Motor neuron (in vitro differentiated cells): ENCODE measurements around the gene GPRC5D. TPM values are rescaled to one million over a fixed set of nuclear protein-coding genes. Genes with fewer than 3 reads are reported as not detected.

Source experiments
- ATAC-seq, 8 experiments: fragments of 200-7000 bp; cut with Tn5 transposase; replicated peaks in 6 of 8; 2 replicates each; pipeline ENCODE4 v1.8.0; 2021; ENCODE audit warnings: mild to moderate bottlenecking in 8 of 8, moderate library complexity in 8 of 8
- H3K27ac ChIP-seq, 2 donors: fragments of 250-450 bp; sonication (Bioruptor Pico); 2 replicates each; pipeline ENCODE4 v1.9.0; 2021; ENCODE audit warnings: antibody characterized with exemption in 2 of 2, mild to moderate bottlenecking in 2 of 2, moderate library complexity in 1 of 2
- H3K4me1 ChIP-seq, 2 donors: fragments of 250-450 bp; sonication (Bioruptor Pico); replicated peaks in 1 of 2; 2 replicates each; pipeline ENCODE4 v1.6.1; 2021; ENCODE audit warnings: antibody characterized with exemption in 2 of 2, mild to moderate bottlenecking in 2 of 2, moderate library complexity in 1 of 2
- H3K4me3 ChIP-seq, 5 donors: fragments of 250-450 bp; sonication (Bioruptor Pico); 2 replicates each; pipeline ENCODE4 v1.9.0; 2021; ENCODE audit warnings: antibody characterized with exemption in 5 of 5, mild to moderate bottlenecking in 5 of 5, moderate library complexity in 4 of 5
- WGBS, 10 experiments: fragments of 450-650 bp; shearing (Covaris generic); methylation state at CpG; one replicate each; pipeline ENCODE4 v1.0.0; 2022; 5-methylcytosine and 5-hydroxymethylcytosine counted together
- in situ Hi-C, 9 experiments: fragments of 400-800 bp; cut with MboI; loops; one replicate each; pipeline ENCODE4 v1.15.0; 2021; ENCODE audit warnings: low sequenced_read_pairs in 9 of 9, low pct_unique_long_range_greater_than_20kb in 2 of 9; ENCODE audit not compliant: unreplicated experiment in 9 of 9
- total RNA-seq, 8 experiments: library from RNA; unstranded; fragments of 300-600 nt; gene quantifications; 2 replicates each; pipeline versions ENCODE4 v1.2.3 to v1.2.4, GENCODE V29; 2022

Gene GPRC5D
- total RNA-seq, 8 experiments from 2014 or later = 0.66 to 4.7 (median 0.88) TPM; not detected in 3

DNA sequence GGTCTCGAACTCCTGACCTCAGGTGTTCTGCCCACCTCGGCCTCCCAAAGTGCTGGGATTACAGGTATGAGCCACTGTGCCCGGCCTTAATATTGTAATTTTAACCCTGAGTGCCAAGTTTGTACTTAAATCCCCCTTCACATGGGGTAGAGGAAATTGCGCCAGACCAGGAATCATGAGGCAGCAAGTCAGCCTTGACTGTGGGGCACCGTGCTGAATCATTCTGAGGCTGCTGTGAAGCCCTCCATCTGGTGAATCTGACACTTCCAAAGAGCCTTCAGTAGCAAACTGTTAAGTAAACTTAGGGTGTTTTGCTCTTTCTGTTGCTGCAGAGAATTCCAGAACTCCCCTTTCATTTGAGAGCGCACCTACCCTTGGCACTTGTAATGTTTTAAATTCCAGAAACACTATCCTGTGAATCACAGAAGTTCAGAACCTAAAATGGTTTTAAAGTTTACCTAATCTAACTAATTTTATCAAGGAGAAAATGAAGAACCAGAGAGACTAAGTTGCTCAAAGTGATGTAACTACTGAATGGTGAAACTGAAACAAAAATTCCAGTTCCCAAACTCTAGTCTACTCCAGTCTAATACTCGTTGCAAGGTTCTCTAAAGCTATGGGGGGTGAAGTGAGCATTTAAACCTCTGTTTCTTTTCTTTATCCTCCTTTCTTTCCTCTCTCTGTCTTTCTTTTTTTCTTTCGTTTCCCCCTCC, 40.6 kb upstream of the GPRC5D start:
- Histone ChIP-seq H3K27ac (no peak overlapping the region), H3K4me3 (no peak overlapping the region), H3K4me1 (peaks cover 13 to 19% of the 10 kb centered on the region in 2 donors)
- in situ Hi-C loops = no loop called here
- ATAC-seq = peak in 3 of 8 experiments; percentile 55 to 83 (median 78)
- 44 to 91% (median 76%) methylated on average over 2 to 7 of the region's 8 CpGs; no CpG with 5 or more reads in 1 of the 10 experiments for WGBS, 10 experiments

DNA sequence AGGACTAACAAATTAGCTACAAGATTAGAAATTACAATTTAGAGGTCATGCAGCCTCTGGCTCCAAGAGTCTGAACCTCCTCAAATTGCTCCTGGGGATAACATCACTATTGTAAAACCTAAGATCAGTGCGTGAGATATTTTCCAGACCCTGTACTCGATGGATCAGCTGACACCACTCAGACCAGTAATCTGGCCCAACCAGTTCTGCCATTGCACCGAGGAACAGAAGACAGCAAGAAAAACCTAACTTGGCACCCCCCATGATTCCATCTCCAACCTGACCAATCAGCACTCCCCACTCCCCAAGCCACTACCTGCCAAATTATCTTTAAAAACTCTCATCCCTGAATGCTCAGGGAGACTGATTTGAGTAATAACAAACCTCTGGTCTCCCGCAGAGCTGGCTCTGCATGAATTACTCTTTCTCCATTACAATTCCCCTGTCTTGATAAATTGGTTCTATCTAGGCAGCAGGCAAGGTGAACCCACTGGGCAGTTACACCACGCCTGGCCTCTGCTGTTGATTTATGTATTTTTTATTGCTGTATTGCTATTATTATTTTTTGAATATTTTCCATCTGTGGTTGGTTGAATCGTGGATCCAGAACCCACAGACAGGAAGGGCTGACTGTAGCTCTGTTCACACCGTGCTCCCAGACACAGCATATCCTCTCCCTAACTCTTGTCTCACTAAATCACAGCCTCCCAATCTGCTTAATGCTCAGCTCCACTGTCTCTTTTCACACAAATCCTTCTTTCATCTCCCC, 38.9 kb upstream of the GPRC5D start:
- in situ Hi-C loops = no loop called here
- peak in 5 of 8 experiments; percentile 76 to 94 (median 92) for ATAC-seq
- WGBS, 10 experiments = 20 to 89% (median 57%) methylated on average over 1 to 7 of the region's 7 CpGs; no CpG with 5 or more reads in 1 of the 10 experiments
- H3K27ac ChIP-seq = no peak overlapping the region
- H3K4me1 ChIP-seq = peaks cover 13 to 19% of the 10 kb centered on the region in 2 donors
- H3K4me3 ChIP-seq = no peak overlapping the region

DNA sequence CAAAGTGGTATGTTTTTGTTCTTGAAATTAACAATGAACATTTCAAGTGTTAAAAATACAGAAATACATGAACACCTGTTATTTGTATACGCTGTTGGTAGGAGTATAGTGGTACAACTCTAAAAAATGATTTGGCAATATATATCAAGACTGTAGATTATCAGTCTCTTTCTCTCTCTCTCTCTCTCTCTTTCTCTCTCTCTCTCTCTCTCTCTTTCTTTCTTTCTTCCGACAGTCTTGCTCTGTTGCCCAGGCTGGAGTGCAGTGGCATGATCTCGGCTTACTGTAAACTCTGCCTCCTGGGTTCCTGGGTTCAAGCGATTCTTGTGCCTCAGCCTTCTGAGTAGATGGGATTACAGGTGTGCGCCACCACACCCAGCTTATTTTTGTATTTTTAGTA, 35.5 kb upstream of the GPRC5D start:
- in situ Hi-C loops = loop anchor here in 1 of 9 experiments (10.0 kb wide), 1 partner anchor 73 kb away; no protein-coding TSS in a partner anchor
- Histone ChIP-seq H3K4me1 (peaks cover 13 to 19% of the 10 kb centered on the region in 2 donors), H3K4me3 (no peak overlapping the region), H3K27ac (no peak overlapping the region)
- ATAC-seq = no peak
- WGBS, 10 experiments = 50 to 100% (median 100%) methylated on average over 1 to 4 of the region's 5 CpGs; no CpG with 5 or more reads in 1 of the 10 experiments

DNA sequence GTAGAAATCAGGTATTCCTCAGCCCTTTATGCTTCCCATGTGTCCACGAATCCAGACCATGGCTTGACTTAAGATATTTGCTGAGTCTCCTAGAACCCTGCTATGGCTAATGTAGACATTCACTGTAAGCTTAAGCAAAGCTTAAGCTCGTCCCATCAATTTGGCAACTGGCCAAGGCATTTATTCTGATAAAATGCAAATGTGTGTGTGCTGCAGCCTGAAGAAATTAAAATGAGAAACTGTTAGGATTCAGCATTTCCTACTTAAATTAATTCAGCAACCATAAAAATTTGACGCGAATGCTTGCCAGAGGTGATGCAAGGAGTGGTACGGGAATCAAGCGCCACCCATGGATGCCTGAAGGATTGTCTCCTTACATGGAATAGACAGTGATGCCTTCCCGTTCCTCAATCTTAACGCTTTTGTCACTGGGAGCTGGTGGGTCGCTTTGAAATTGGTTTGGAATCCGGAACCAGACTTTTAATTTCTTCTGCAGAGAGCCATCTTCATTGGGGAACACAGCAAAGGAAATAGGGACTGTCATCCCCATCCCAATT, 34.9 kb upstream of the GPRC5D start:
- WGBS, 10 experiments = 21 to 100% (median 84%) methylated on average over 1 to 9 of the region's 10 CpGs
- H3K27ac ChIP-seq = no peak overlapping the region
- H3K4me3 ChIP-seq = no peak overlapping the region
- peaks cover 13 to 19% of the 10 kb centered on the region in 2 donors for H3K4me1 ChIP-seq
- ATAC-seq = peak in 2 of 8 experiments; percentile 13 to 65
- in situ Hi-C loops = loop anchor here in 1 of 9 experiments (10.0 kb wide), 1 partner anchor 72 kb away; no protein-coding TSS in a partner anchor

DNA sequence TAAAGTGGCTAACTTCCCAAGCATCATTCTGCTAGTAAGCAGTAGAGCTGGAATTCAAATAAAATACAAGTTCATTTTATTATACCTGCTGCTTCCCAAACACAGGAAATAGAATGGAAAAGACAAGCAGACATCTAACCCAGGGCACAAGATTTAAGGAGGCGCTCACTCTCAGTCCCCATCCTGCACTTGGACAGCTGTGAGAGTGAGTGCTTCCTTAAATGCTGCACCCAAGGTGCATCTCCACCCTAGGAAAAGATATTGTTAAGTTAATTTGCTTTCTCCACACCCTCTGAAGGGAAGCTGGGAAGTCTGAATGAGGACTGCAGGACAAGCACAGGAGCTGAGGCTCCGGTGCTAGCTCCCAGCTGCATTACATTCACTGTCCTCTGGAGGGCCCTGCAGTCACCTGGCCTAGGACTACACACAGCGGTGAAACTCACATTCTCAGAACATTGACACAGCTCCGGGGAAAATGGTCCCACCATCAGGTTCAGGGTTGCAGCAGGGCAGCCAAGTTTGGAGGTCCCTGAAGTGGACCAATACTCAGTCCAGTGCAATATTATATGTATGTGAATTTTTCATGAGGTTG, 33.9 kb upstream of the GPRC5D start:
- peak in 6 of 8 experiments; percentile 37 to 83 (median 63) for ATAC-seq
- peaks cover 8 to 11% of the 10 kb centered on the region in 2 donors for H3K4me1 ChIP-seq
- in situ Hi-C loops = loop anchor here in 1 of 9 experiments (10.0 kb wide), 1 partner anchor 71 kb away; no protein-coding TSS in a partner anchor
- WGBS, 10 experiments = 29 to 90% (median 75%) methylated on average over 1 to 3 of the region's 4 CpGs; no CpG with 5 or more reads in 6 of the 10 experiments
- no peak overlapping the region for H3K4me3 ChIP-seq
- no peak overlapping the region for H3K27ac ChIP-seq

DNA sequence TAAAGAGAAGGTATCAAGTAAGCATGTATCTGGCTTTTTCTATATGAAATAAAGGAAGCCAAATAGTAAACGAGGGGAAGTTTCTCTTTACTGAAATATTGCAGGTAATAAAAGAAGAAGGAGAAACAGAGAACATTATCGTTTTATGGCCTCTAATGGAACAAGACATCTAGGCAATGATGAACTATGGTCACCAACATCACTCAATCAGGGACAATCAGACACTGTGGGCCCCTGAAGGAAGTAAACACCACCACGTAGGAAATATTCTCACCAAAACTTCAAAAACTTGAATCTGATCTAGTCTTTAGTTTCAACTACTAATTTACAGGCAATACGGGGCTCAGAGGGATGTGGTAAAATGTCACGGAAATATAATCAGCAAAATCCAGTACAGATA, 32.2 kb upstream of the GPRC5D start:
- H3K4me1 ChIP-seq = peaks cover 10 to 17% of the 10 kb centered on the region in 2 donors
- no peak overlapping the region for H3K4me3 ChIP-seq
- ATAC-seq = no peak
- H3K27ac ChIP-seq = no peak overlapping the region
- in situ Hi-C loops = loop anchor here in 1 of 9 experiments (10.0 kb wide), 1 partner anchor 69 kb away; no protein-coding TSS in a partner anchor
- 76 to 100% (median 91%) methylated on average over 2 to 5 of the region's 5 CpGs for WGBS, 10 experiments

DNA sequence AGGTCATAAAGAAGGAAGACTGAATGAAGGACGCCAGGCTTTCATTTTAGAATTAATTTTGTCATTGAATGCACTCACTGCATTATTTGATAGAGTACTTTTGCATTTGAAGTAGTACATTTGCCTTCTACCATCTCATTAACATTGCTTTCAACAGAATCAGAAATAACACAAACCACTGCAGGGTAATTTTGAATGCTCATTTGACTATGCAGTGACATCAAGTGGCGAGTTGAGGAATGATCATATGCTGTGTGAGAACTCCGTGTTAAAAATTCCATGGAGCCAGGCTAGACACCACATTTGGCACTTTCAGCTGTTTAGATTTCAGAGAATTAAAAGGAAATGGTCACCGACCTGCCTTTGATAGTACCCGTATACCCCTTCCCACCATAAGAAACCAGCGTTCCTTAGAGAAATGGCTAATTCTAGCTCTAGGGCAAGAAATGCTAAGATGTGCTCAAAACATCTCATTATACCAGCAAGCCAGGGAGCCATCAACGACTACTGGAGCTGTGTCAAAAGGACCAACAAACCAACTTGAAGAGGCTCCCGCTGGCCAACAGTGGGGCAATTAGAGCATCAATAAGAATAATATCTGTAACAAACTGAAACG, 31.6 kb upstream of the GPRC5D start:
- WGBS, 10 experiments = 21 to 100% (median 68%) methylated on average over 2 to 9 of the region's 9 CpGs
- ATAC-seq = peak in 7 of 8 experiments; percentile 6 to 65 (median 35)

DNA sequence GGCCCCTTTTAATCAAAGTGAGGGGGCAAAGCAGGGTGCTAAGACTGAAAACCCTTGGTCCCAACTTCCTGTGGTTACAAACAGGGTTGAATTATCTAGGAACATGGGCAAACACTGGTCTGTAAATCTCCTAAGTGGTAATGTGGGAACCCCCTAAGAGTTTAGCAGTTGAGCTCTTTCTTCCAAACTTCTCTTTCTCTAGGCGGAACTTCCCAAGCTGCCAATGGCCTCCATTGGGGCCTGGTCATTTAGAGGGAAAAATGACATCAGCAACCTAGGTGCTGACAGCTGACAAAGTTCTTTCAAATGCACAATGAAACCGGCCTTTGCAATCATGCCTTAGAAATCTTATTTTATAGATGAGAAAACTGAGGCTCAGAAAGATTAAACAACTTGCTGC, 30.4 kb upstream of the GPRC5D start:
- in situ Hi-C loops = loop anchor here in 1 of 9 experiments (10.0 kb wide), 1 partner anchor 68 kb away; no protein-coding TSS in a partner anchor
- whole genome bisulfite sequencing, 10 experiments = 77 to 100% (median 86%) methylated on average over 1 to 2 of the region's 2 CpGs; no CpG with 5 or more reads in 1 of the 10 experiments
- no peak for ATAC-seq
- peaks cover 10 to 20% of the 10 kb centered on the region in 2 donors for H3K4me1 ChIP-seq
- H3K27ac ChIP-seq = no peak overlapping the region
- no peak overlapping the region for H3K4me3 ChIP-seq

More for the DNA sequence above, 31.6 kb upstream of the GPRC5D start:
- in situ Hi-C loops = loop anchor here in 1 of 9 experiments (10.0 kb wide), 1 partner anchor 69 kb away; no protein-coding TSS in a partner anchor
- no peak overlapping the region for H3K27ac ChIP-seq
- peaks cover 10 to 20% of the 10 kb centered on the region in 2 donors for H3K4me1 ChIP-seq
- H3K4me3 ChIP-seq = no peak overlapping the region

DNA sequence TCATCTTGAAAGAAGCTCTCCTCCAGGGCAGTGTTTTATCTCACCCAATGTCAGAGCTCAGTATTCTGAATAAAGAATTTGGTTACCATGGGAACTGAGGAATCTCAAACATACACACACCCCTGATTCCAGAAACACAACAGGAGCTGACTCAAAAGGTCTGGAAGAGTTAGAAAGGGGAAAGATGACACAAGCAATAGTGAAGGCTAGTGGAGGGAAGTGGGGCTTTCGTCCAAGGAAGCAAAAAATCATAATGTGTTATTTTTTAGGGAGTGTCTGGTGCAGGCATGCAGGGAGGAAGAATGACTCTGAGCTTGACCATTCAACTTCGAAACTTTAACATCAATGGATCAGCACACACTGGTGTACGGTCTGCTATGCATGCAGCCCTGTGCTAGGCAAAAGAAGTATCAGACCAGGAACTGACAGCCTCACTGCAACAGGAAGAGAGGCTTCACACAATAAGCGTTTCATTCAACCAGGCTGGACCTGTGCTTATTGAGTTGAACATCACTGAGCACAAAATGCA, 27.8 kb upstream of the GPRC5D start:
- WGBS, 10 experiments = 0 to 100% (median 33%) methylated on average over 1 to 4 of the region's 4 CpGs; no CpG with 5 or more reads in 1 of the 10 experiments
- in situ Hi-C loops = loop anchor here in 1 of 9 experiments (10.0 kb wide), 1 partner anchor 65 kb away; no protein-coding TSS in a partner anchor
- peak; percentile 74 to 91 (median 84) for ATAC-seq

DNA sequence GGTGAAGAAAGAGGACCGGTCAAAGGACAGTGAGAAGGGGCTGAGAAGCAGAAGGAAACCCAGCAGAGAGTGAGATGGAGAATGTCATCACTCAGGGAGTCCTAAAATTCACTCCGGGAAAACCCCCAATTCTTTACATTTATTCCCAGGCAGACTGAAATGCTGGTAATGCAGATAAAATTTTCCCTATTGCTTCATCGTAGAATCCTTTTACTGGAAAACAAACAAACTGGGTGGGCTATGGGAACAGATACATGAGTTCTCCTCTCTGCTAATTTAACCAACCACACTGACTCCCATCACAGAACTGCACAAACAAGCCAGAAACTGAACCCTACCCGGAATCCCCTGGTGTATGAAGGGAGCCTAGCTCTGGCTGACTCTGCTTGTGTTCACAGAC, 27.2 kb upstream of the GPRC5D start:
- 50 to 100% (median 82%) methylated on average over 1 to 4 of the region's 4 CpGs; no CpG with 5 or more reads in 2 of the 10 experiments for WGBS, 10 experiments
- no peak overlapping the region for H3K4me3 ChIP-seq
- in situ Hi-C loops = no loop called here
- H3K27ac ChIP-seq = no peak overlapping the region
- peak in 7 of 8 experiments; percentile 2 to 41 (median 27) for ATAC-seq
- H3K4me1 ChIP-seq = peaks cover 10 to 20% of the 10 kb centered on the region in 2 donors

More for the DNA sequence above, 27.8 kb upstream of the GPRC5D start:
- Histone ChIP-seq H3K4me1 (peaks cover 10 to 20% of the 10 kb centered on the region in 2 donors), H3K4me3 (no peak overlapping the region), H3K27ac (no peak overlapping the region)

DNA sequence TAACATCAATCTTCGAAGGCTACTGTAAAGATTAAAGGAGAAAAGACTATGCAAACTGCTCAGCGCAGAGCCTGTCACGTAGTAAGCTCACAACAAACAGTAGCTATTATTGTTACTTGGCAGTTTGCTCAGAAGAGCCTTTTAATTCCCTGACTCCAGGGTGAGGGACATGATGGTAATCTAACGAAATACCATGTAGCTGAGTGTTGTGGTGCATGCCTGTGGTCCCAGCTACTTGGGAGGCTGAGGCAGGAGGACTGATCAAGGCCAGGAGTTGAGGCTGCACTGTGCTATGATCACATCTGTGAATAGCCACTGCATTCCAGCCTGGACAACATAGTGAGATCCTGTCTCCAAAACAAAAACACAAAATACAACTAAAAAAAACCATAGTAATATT, 25.3 kb upstream of the GPRC5D start:
- Histone ChIP-seq H3K27ac (no peak overlapping the region), H3K4me1 (peaks cover 10 to 20% of the 10 kb centered on the region in 2 donors), H3K4me3 (no peak overlapping the region)
- no peak for ATAC-seq
- WGBS, 10 experiments = 60 to 100% (median 97%) methylated on average over 1 to 4 of the region's 4 CpGs
- in situ Hi-C loops = no loop called here
